GM23338 (cell line): ENCODE measurements around the gene CLK1. TPM values are rescaled to one million over a fixed set of nuclear protein-coding genes. Genes with fewer than 3 reads are reported as not detected.

Experiments
- ATAC-seq: fragments of 200-7000 bp; cut with Tn5 transposase; 3 replicates; pipeline ENCODE4 v1.9.1; 2020
- DNase-seq: peaks from one replicate; pipeline ENCODE4 v3.0.0-alpha.2; 2015; ENCODE audit warnings: low spot score
- H2AFZ ChIP-seq: fragments of 200-600 bp; sonication (generic); 2 replicates; pipeline ENCODE4 v1.8.0; 2016; ENCODE audit warnings: antibody characterized with exemption, mild to moderate bottlenecking, moderate library complexity
- H3F3A ChIP-seq: fragments of 200-600 bp; sonication (generic); replicated peaks from 2 replicates; pipeline ENCODE4 v1.8.0; 2017; ENCODE audit warnings: antibody characterized with exemption, mixed run types, low read depth
- H3K27ac ChIP-seq: fragments of 200-600 bp; sonication (generic); 2 replicates; pipeline ENCODE4 v1.6.1; 2016; ENCODE audit warnings: low read depth
- H3K27me3 ChIP-seq: fragments of 200-600 bp; sonication (generic); 2 replicates; pipeline ENCODE4 v1.8.0; 2016; ENCODE audit warnings: mild to moderate bottlenecking, mixed run types, moderate library complexity; ENCODE audit not compliant: insufficient read depth
- H3K36me3 ChIP-seq: fragments of 200-600 bp; sonication (generic); 2 replicates; pipeline ENCODE4 v1.8.0; 2016; ENCODE audit warnings: mild to moderate bottlenecking; ENCODE audit not compliant: insufficient read depth
- H3K4me1 ChIP-seq: fragments of 200-600 bp; sonication (generic); 2 replicates; pipeline ENCODE4 v1.8.0; 2016; ENCODE audit warnings: mild to moderate bottlenecking, moderate library complexity; ENCODE audit not compliant: insufficient read depth
- H3K4me2 ChIP-seq: fragments of 200-600 bp; sonication (generic); 2 replicates; pipeline ENCODE4 v1.7.1; 2017; ENCODE audit warnings: mixed run types
- H3K4me3 ChIP-seq: fragments of 200-600 bp; sonication (generic); 2 replicates; pipeline ENCODE4 v1.6.1; 2016; ENCODE audit warnings: mixed run types
- H3K79me2 ChIP-seq: fragments of 200-600 bp; sonication (generic); replicated peaks from 2 replicates; pipeline ENCODE4 v1.8.0; 2017; ENCODE audit warnings: mild to moderate bottlenecking; ENCODE audit not compliant: insufficient read depth
- H3K9me2 ChIP-seq: fragments of 200-600 bp; sonication (generic); 2 replicates; pipeline ENCODE4 v1.8.0; 2017; ENCODE audit not compliant: insufficient read depth
- H4K20me1 ChIP-seq: fragments of 200-600 bp; sonication (generic); replicated peaks from 2 replicates; pipeline ENCODE4 v1.8.0; 2017; ENCODE audit warnings: mild to moderate bottlenecking; ENCODE audit not compliant: insufficient read depth
- H3K27ac Mint-ChIP-seq: 2 replicates; pipeline ENCODE4 v1.8.0; 2020; ENCODE audit warnings: inconsistent platforms, mild to moderate bottlenecking, moderate library complexity, mixed read lengths
- H3K27me3 Mint-ChIP-seq: 3 replicates; pipeline ENCODE4 v1.8.0; 2022; ENCODE audit warnings: low read depth, mild to moderate bottlenecking, moderate library complexity, mixed read lengths, inconsistent platforms; ENCODE audit not compliant: insufficient read depth, poor library complexity
- H3K36me3 Mint-ChIP-seq: 3 replicates; pipeline ENCODE4 v1.8.0; 2021; ENCODE audit warnings: low read depth, mild to moderate bottlenecking, inconsistent platforms, moderate library complexity, mixed read lengths
- H3K4me1 Mint-ChIP-seq: 3 replicates; pipeline ENCODE4 v1.8.0; 2020; ENCODE audit warnings: mild to moderate bottlenecking, inconsistent platforms, mixed read lengths
- H3K4me3 Mint-ChIP-seq: 3 replicates; pipeline ENCODE4 v1.8.0; 2021; ENCODE audit warnings: moderate library complexity, mild to moderate bottlenecking, inconsistent platforms, mixed read lengths
- H3K9me3 Mint-ChIP-seq: 3 replicates; pipeline ENCODE4 v1.8.0; 2020; ENCODE audit warnings: moderate library complexity, mild to moderate bottlenecking, inconsistent platforms, mixed read lengths
- CREB1 ChIP-seq: fragments of 250-450 bp; sonication (Bioruptor Pico); IDR thresholded peaks from 2 replicates; pipeline ENCODE4 v1.5.0; 2020; ENCODE audit warnings: low read depth, mild to moderate bottlenecking, moderate library complexity
- CTCF ChIP-seq, 2 experiments: fragments of 200-600 bp in 1 of 2; sonication (generic) in 1 of 2; conservative IDR thresholded peaks; 2 replicates each; pipeline versions ENCODE4 v1.5.1 to v1.6.1; 2016 to 2017; ENCODE audit warnings: antibody characterized with exemption in 2 of 2, low read depth in 2 of 2, mild to moderate bottlenecking in 2 of 2, moderate library complexity in 1 of 2
- EZH2phosphoT487 ChIP-seq: fragments of 200-600 bp; sonication (generic); IDR thresholded peaks from one replicate; pipeline ENCODE4 v1.8.1; 2018; ENCODE audit warnings: antibody characterized with exemption; ENCODE audit not compliant: unreplicated experiment
- JUNB ChIP-seq: IDR thresholded peaks from one replicate; pipeline ENCODE4 v1.6.1; 2016; ENCODE audit warnings: antibody characterized with exemption; ENCODE audit not compliant: unreplicated experiment
- NANOG ChIP-seq: IDR thresholded peaks from 2 replicates; pipeline ENCODE4 v1.6.1; 2016; ENCODE audit warnings: antibody characterized with exemption, borderline replicate concordance
- REST ChIP-seq: IDR thresholded peaks from one replicate; pipeline ENCODE4 v1.6.1; 2018; ENCODE audit warnings: antibody characterized with exemption; ENCODE audit not compliant: unreplicated experiment
- ZNF114 ChIP-seq: fragments of 250-450 bp; sonication (Bioruptor Pico); IDR thresholded peaks from 2 replicates; pipeline ENCODE4 v1.5.0; 2020; ENCODE audit warnings: mild to moderate bottlenecking, moderate library complexity
- polyA plus RNA-seq: library from polyadenylated mRNA; unstranded; fragments of >200 nt; fragmentation: Nextera tagmentation; extraction: Ambion mirVana; gene quantifications from 2 replicates; pipeline ENCODE4 v1.2.1, GENCODE V29; 2016
- total RNA-seq: library from RNA; depleted of rRNA; stranded (reverse); fragments of >200 nt; shearing (Covaris generic); gene quantifications from 2 replicates; pipeline ENCODE4 v1.2.3, GENCODE V29; 2014

The CLK1 gene
- total and polyA plus RNA-seq, 2 experiments from 2014 or later = 26.7 to 36.0 TPM

DNA sequence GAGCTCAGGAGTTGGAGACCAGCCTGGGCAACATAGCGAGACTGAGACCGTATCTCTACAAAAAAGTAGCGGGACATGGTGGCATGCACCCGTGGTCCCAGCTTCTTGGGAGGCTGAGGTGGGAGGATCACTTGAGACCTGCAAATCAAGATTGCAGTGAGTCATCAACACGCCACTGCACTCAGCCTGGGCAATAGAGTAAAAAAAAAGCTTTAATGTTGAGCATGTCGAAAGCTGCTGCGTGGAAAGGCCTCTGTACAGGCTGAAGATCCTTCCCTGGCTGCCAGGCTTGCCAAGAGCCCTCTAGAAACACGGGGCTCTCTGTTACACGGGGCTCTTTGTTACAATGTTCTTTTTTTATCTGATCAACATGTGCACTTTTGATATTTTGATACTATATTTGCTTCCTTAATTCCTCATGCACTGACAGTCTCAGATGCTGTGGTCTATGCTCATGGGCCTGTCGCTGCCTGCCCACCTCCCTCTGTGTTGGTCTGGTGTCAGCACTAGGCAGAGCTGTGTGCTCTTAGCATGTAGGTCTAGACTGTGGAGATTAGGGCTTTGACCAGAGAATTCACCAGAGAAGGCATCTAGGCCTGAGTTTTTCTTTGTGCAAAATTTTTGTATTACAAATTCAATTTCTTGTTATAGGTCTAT is 18.7 kb downstream of the CLK1 start:
- no peak for ATAC-seq

More for the DNA sequence above, 18.7 kb downstream of the CLK1 start:
- Histone ChIP-seq H2AFZ (no peak overlapping the region), H3K36me3 (no peaks in the 10 kb centered on the region), H3F3A (no peaks in the 10 kb centered on the region), H3K4me3 (no peak overlapping the region), H4K20me1 (no peaks in the 10 kb centered on the region; the same call in 1 of the 2 replicates), H3K27ac (no peak overlapping the region), H3K79me2 (no peaks in the 10 kb centered on the region), H3K4me1 (no peaks in the 10 kb centered on the region), H3K27me3 (no peaks in the 10 kb centered on the region), H3K4me2 (no peak overlapping the region), H3K9me2 (no peaks in the 10 kb centered on the region)
- H3K4me3 Mint-ChIP-seq = no peak overlapping the region
- peaks cover 4% of the 10 kb centered on the region for H3K27me3 Mint-ChIP-seq
- H3K4me1 Mint-ChIP-seq = no peaks in the 10 kb centered on the region
- no peak for DNase-seq
- H3K27ac Mint-ChIP-seq = no peak overlapping the region
- H3K9me3 Mint-ChIP-seq = no peaks in the 10 kb centered on the region
- TF ChIP-seq CREB1 = no peak
- no peak for TF ChIP-seq EZH2phosphoT487
- no peak for TF ChIP-seq NANOG
- TF ChIP-seq REST = no peak
- TF ChIP-seq JUNB = no peak
- no peak for TF ChIP-seq ZNF114
- no peak for TF ChIP-seq CTCF (conservative IDR thresholded peaks at IDR 0.05; ENCODE audit: low read depth in 2 of 2)
- no peaks in the 10 kb centered on the region for H3K36me3 Mint-ChIP-seq
